DMS114 treated with DMSO at 0.1 percent for 48 hours (cell line): ENCODE results near the gene SPEN.
"Not testable (repeated sequence)": the region's sequence is repeated elsewhere in the genome, so short reads cannot be mapped to it uniquely, and the experiment has no call there.

Source experiments
- DNase-seq: peaks from one replicate; lab custom pipeline; 2025; ENCODE audit not compliant: unreplicated experiment; lab: John Stamatoyannopoulos, UW

The SPEN gene

GRCh38 chr1:15856888-15857287 lies 9.4 kb downstream of the SPEN start:
- no peak for DNase-seq

GRCh38 chr1:15858069-15858670 lies 10.7 kb downstream of the SPEN start:
- no peak for DNase-seq

- DNase-seq = no peak
Measured at GRCh38 chr1:15858672-15859372, 11.3 kb downstream of the SPEN start.

- no peak for DNase-seq
Measured at GRCh38 chr1:15863156-15863901, 15.8 kb downstream of the SPEN start.

GRCh38 chr1:15866721-15867201 lies 19.3 kb downstream of the SPEN start:
- DNase-seq = no peak

- no peak for DNase-seq
Measured at GRCh38 chr1:15867288-15867687, 19.8 kb downstream of the SPEN start.

- no peak for DNase-seq
Measured at GRCh38 chr1:15869413-15869812, 21.9 kb downstream of the SPEN start.

- no peak for DNase-seq
Measured at GRCh38 chr1:15870421-15870820, 22.9 kb downstream of the SPEN start.

GRCh38 chr1:15874471-15874870 lies 27.0 kb downstream of the SPEN start:
- DNase-seq = no peak

- DNase-seq = no peak
Measured at GRCh38 chr1:15876357-15877055, 29.0 kb downstream of the SPEN start.

- no peak for DNase-seq
Measured at GRCh38 chr1:15881961-15882360, 34.5 kb downstream of the SPEN start.

- DNase-seq = no peak
Measured at GRCh38 chr1:15882665-15883064, 35.2 kb downstream of the SPEN start.

- DNase-seq = no peak
Measured at GRCh38 chr1:15883326-15883725, 35.8 kb downstream of the SPEN start.

GRCh38 chr1:15884477-15884876 lies 37.0 kb downstream of the SPEN start:
- DNase-seq = no peak

GRCh38 chr1:15885269-15885668 lies 37.8 kb downstream of the SPEN start:
- no peak for DNase-seq

GRCh38 chr1:15885701-15886610 lies 38.4 kb downstream of the SPEN start:
- peak; percentile 65 for DNase-seq

- no peak for DNase-seq
Measured at GRCh38 chr1:15886611-15887167, 39.2 kb downstream of the SPEN start.

GRCh38 chr1:15892857-15893599 lies 45.5 kb downstream of the SPEN start:
- DNase-seq = not testable (repeated sequence)

- DNase-seq = no peak
Measured at GRCh38 chr1:15895233-15895632, 47.7 kb downstream of the SPEN start.
